ENCODE results near the gene TTC39A. TPM values are rescaled to one million over a fixed set of nuclear protein-coding genes. Genes with fewer than 3 reads are reported as not detected.
A peak's percentile ranks its signal among the peaks of the same experiment; 100 is the strongest.

TTC39A gene
- total and polyA plus RNA-seq, 2 of the 13 experiments (the other 11 are each of a cell fraction or from before 2014, with no cell fraction given), result 0.33 to 1.5 TPM

GRCh38 chr1:51297401-51298321 lies 32.7 kb downstream of the TTC39A start:
- in situ Hi-C loops (cut with HindIII; ENCODE audit: extremely low pct_ligation_motif_present, low pct_unique_long_range_greater_than_20kb) (no loop called here), intact Hi-C loops (cut with micrococcal nuclease; ENCODE audit: unreplicated experiment) (loop anchor here (2.0 kb wide), 1 partner anchor 109 kb away; no protein-coding TSS in a partner anchor)
- CTCF ChIA-PET (ENCODE audit: low intra/inter-chr PET ratio, low total read pairs), result interaction anchor here (1.2 kb wide), 1 partner anchor 106 kb away, joined by 5 read pairs; no protein-coding TSS in a partner anchor
- WGBS (ENCODE audit: low lambda C conversion rate), result 82% methylated on average over 25 of the region's 25 CpGs
- Histone ChIP-seq H2AFZ (ENCODE audit: low read length) (no peak overlapping the region), H3K79me2 (ENCODE audit: insufficient read depth, low read length) (no peaks in the 10 kb centered on the region), H3K27me3 (ENCODE audit: control insufficient read depth in 1 of 2, insufficient read depth in 2 of 2, low read length in 2 of 2) (no peaks in the 10 kb centered on the region; a peak in 2 of 5 replicates), H3K4me3 (replicated peaks in 1 of 3; ENCODE audit: insufficient read depth in 1 of 3, low read depth in 2 of 3, low read length in 3 of 3) (no peak overlapping the region), H3K27ac (ENCODE audit: extremely low read length, insufficient read depth, low read length) (no peak overlapping the region), H3K4me2 (ENCODE audit: low read depth, low read length) (no peak overlapping the region), H3K9me3 (ENCODE audit: low read length) (no peaks in the 10 kb centered on the region), H3K4me1 (ENCODE audit: insufficient read depth, low read length) (peaks cover 23% of the 10 kb centered on the region), H3K9ac (ENCODE audit: insufficient read depth, low read depth, low read length) (no peak overlapping the region), H3K36me3 (replicated peaks in 1 of 2; ENCODE audit: control insufficient read depth in 1 of 2, insufficient read depth in 2 of 2, low read length in 2 of 2) (no peaks in the 10 kb centered on the region), H4K20me1 (ENCODE audit: insufficient read depth, low read length) (no peaks in the 10 kb centered on the region)
- DNase-seq (ENCODE audit: low spot score), result no peak
- no peak for FAIRE-seq
- no TSS peak for BruUV-seq (replicated peaks)
- POLR2A ChIA-PET, result interaction anchor here (1.0 to 1.4 kb wide), 2 partner anchors 8 to 62 kb away, joined by 4 to 6 read pairs; partner anchors contain the start of gene RNF11
- no peak for ATAC-seq
- TF ChIP-seq BCL6 (CRISPR knock-in tag; IDR thresholded peaks at IDR 0.05), result no peak
- TF ChIP-seq ZNF703 (CRISPR knock-in tag; IDR thresholded peaks at IDR 0.05; ENCODE audit: borderline replicate concordance), result no peak
- TF ChIP-seq ATAD3A (CRISPR knock-in tag; IDR thresholded peaks at IDR 0.05), result no peak
- TF ChIP-seq ETS1 (CRISPR knock-in tag; IDR thresholded peaks at IDR 0.05), result no peak
- no peak for TF ChIP-seq STAT6 (CRISPR knock-in tag; IDR thresholded peaks at IDR 0.05; ENCODE audit: borderline replicate concordance)
- no peak for TF ChIP-seq ZNF20 (CRISPR knock-in tag; IDR thresholded peaks at IDR 0.05)
- TF ChIP-seq ETV6 (CRISPR knock-in tag; conservative IDR thresholded peaks at IDR 0.05), result no peak
- TF ChIP-seq HOXA3 (CRISPR knock-in tag; IDR thresholded peaks at IDR 0.05), result no peak
- no peak for TF ChIP-seq ZNF430 (CRISPR knock-in tag; IDR thresholded peaks at IDR 0.05)
- peak; percentile 66; the same call in 1 of the 2 replicates for TF ChIP-seq ZNF333 (CRISPR knock-in tag; IDR thresholded peaks at IDR 0.05; ENCODE audit: borderline replicate concordance)
- no peak for TF ChIP-seq SUZ12 (IDR thresholded peaks at IDR 0.05; ENCODE audit: low read depth, low read length)
- TF ChIP-seq ZNF768 (CRISPR knock-in tag; IDR thresholded peaks at IDR 0.05), result no peak
- no peak for TF ChIP-seq SMAD9 (CRISPR knock-in tag; IDR thresholded peaks at IDR 0.05)
- TF ChIP-seq ZSCAN9 (CRISPR knock-in tag; IDR thresholded peaks at IDR 0.05; ENCODE audit: borderline replicate concordance), result no peak
- TF ChIP-seq MAX (IDR thresholded peaks at IDR 0.05), result peak; percentile 48; the same call in 1 of the 2 replicates
- TF ChIP-seq SRSF4 (IDR thresholded peaks at IDR 0.05; ENCODE audit: low read depth, low read length, poor library complexity, severe bottlenecking), result no peak
- no peak for TF ChIP-seq GATAD1 (CRISPR knock-in tag; IDR thresholded peaks at IDR 0.05)
- no peak for TF ChIP-seq RORA (CRISPR knock-in tag; IDR thresholded peaks at IDR 0.05)
- no peak for TF ChIP-seq RFX3 (CRISPR knock-in tag; IDR thresholded peaks at IDR 0.05)
- no peak for TF ChIP-seq TBL1XR1 (IDR thresholded peaks at IDR 0.05; ENCODE audit: borderline replicate concordance, low read length, partially characterized antibody)
- TF ChIP-seq EHMT2 (IDR thresholded peaks at IDR 0.05; ENCODE audit: borderline replicate concordance, low read depth, low read length), result no peak
- no peak; the same call in 1 of the 2 replicates for TF ChIP-seq ZNF563 (CRISPR knock-in tag; IDR thresholded peaks at IDR 0.05)
